Left renal cortex interstitium (tissue), 4 donors: ENCODE results near the gene NFAT5. TPM values are rescaled to one million over a fixed set of nuclear protein-coding genes. Genes with fewer than 3 reads are reported as not detected.
"Not testable (repeated sequence)": the region's sequence is repeated elsewhere in the genome, so short reads cannot be mapped to it uniquely, and the experiment has no call there.

Experiments
- DNase-seq, 4 donors: peaks; one replicate each; pipeline ENCODE4 v3.0.0-alpha.2; 2013; ENCODE audit warnings: low read depth in 4 of 4, low spot score in 2 of 4, missing footprints in 1 of 4
- polyA plus RNA-seq, 4 donors: library from polyadenylated mRNA; unstranded; fragments of 120-200 nt; gene quantifications; one replicate each; pipeline ENCODE4 v1.2.1, GENCODE V29; 2013; ENCODE audit not compliant: insufficient read length in 4 of 4

Gene NFAT5
- polyA plus RNA-seq, 4 donors = 25.3 to 70.2 (median 47.9) TPM

DNA sequence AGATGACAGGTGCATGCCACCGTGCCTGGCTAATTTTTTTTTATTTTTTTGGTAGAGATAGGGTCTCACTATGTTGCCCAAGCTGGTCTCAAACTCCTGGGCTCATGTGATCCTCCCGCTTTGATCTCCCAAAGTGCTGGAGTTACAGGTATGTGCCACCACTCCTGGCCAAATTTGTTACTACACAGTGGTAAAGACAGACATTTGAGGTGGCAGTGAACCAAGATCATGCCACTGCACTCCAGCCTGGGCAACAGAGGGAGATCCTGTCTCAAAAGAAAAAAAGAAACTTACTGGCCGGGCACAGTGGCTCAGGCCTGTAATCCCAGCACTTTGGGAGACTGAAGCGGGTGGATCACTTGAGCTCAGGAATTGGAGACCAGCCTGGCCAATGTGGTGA lies 163.3 kb downstream of the NFAT5 start:
- DNase-seq = not testable (repeated sequence)

DNA sequence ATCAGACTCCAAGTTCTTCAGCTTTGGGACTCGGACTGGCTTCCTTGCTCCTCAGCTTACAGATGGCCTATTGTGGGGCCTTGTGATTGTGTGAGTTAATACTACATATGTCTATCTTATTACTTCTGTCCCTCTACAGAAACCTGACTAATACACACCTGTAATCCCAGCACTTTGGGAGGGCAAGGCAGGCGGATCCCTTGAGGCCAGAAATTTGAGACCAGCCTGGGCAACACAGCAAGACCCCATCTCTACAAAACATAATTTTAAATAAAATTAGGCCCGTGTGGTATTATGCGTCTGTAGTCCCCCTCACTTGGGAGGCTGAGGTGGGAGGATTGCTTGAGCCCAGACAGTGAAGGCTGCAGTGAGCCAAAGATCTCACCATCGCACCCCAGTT lies 165.5 kb downstream of the NFAT5 start:
- DNase-seq = not testable (repeated sequence)

DNA sequence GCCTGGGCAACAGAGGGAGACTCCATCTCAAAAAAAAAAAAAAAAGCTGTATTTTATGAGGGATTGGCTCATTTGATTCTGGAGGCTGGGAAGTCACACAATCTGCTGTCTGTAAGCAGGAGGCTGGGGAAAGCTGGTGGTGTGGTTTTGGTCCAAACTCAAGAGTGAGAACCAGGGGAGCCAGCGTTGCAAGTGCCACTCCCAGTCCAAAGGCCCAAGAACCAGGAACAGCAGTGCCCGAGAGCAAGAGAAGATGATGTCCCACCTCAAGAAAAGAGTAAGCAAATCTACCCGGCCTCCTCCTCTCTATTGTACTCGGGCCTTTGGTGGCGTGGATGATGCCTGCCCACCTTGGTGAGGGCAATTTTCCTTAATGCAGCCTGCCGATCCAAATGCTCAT lies 166.3 kb downstream of the NFAT5 start:
- no peak for DNase-seq

DNA sequence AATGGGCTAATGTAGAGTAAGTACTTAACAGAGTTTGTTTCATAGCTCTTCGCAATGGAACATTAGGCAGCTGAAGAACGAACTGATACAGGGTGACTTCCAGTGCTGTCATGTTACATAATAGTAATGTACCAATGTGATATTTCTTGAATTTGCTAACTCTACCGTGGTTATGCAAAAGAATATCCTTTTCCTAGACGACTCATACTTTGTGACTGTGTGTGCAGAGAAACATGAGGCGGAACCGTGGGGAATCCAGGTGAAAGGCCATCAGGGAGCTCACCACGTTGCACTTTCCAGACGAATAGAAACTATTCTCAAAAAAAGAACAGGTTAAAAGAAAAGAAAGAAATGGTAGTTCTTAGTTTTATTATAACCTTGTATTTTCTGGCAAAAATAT lies 175.8 kb downstream of the NFAT5 start:
- DNase-seq = no peak

DNA sequence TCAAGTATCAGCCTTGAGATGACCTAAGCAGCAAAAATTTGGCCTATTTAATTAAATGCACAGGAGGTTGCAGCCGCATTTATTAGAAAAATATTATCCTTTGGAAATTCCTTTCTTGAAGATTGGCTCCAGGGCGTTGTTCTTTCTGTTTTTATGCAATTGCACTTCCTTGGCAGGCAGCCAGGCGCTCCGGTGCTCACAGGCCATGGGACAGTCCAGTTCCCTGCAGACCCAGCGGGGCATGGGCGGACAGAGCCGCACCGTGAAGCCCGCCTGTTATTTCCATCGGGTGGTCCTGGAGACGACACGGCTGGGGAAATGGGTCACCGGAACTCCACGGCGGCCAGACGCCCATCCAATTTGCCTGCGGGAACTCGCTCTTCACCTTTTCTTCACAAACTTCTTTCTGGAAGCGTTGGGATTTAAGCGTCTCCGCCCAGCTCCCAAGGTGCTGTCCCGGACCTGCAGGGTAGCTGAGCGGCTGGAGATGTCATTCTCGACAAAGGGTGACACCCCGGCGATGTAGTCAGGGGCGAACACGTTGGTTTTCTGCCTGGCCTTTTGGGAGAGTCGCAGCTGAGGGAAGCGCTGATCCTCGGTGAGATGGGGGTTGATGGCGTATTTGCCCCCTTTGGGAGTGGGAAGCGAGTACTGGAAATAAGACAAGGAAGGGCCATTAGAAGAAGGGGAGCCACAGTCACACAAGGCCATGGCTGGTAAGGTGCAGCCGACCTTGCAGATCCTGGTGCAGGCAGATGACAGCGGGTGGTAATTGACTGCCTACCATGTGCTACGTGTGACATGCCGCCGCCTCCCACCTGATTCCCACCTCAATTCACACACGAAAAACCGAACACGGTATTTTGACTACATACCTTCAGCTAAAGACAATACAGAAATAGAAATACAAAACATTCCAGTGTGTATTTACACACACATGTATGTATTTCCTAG lies 176.5 kb downstream of the NFAT5 start:
- DNase-seq = peak in 2 of 4 donors; percentile 23 to 56

DNA sequence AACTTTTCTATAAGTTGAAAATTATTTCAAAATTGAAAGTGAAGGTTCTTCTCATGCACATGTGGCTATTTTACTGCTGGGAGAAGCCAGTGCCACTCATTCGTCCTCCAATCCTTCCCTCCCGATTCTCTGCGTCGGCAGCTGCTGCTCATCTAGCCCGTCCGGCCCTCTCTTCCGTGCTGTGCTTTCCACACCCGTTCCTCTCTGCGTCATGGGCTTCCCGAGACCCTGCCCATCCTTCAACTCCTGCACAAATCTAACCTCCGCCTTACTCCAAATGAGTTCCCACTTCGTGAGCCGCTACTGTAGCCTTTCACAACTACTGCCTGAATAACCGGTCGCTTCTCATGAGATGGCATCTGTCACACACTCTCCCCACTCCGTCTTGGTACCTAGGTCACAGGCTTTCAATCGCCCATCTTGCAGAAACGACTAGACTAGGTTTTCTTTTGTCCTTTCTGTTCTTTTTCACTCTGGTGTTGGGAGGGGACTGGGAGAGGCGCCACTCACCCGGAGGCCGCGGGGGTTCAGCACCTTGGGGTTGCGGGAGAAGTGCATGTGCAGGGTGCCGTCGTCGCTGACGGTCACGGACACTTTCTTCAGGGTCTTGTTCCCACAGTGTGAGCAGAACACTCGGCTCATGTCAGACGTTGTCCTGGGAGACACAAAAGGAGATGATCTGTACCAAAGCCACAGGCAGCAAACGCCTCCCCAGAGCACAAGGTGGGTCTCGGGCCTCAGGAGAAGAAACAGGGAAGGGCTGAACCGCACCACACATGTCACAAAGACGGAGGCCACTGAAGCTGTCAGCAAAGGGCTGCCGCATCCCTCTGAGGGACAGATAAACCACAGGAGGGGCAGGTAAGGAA lies 178.8 kb downstream of the NFAT5 start:
- no peak for DNase-seq

DNA sequence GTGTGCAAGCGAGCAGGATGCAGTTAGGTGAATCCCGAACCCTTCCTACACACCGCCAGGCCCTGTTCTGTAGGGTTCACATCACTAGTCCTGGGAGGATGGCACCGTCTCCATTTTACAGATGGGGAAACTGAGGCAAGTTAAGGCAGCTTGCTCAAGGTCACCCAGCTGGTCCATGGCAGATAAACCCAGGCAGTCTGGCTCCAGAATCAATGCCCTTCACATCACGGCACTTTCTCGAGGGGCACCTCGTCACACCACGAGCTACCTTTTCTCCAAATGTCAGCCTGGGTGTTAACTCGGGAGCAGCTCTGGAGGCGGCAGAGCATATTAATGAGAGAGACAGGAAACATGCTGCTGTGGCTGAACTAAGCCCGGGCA lies 179.5 kb downstream of the NFAT5 start:
- no peak for DNase-seq

DNA sequence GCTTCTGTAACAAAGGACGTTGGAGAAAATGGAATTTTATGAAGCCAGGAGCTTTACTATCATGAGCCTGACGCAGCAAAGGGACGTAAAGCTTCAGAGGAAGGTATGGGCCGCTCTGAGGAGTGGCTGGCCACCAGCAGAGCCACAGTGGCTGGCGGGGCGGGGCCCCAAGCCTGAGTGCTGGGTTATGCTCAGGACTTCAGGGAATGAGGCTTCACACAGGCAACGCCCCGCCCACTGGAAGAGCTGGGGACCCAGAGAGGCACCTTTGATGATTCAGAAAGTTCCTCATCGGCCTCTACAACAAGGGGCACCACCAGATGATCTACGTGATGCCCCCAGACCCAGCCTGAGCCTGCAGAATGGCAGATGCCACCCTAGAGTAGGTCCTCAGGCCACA lies 180.2 kb downstream of the NFAT5 start:
- no peak for DNase-seq

DNA sequence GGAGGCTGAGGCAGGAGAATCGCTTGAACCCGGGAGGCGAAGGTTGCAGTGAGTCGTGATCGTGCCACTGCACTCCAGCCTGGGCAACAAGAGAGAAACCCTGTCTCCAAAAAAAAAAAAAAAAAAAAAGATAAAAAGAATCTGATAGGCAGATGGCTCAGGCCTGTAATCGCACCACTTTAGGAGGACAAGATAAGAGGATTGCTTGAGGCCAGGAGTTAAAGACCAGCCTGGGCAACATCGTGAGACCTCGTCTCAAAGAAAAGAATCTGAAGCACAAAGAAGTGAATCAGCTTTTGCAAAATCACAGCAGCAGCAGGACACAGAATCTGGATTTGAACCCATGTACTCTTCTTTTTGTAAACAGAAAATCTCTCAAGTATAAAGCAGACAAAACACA lies 181.3 kb downstream of the NFAT5 start:
- DNase-seq = no peak

DNA sequence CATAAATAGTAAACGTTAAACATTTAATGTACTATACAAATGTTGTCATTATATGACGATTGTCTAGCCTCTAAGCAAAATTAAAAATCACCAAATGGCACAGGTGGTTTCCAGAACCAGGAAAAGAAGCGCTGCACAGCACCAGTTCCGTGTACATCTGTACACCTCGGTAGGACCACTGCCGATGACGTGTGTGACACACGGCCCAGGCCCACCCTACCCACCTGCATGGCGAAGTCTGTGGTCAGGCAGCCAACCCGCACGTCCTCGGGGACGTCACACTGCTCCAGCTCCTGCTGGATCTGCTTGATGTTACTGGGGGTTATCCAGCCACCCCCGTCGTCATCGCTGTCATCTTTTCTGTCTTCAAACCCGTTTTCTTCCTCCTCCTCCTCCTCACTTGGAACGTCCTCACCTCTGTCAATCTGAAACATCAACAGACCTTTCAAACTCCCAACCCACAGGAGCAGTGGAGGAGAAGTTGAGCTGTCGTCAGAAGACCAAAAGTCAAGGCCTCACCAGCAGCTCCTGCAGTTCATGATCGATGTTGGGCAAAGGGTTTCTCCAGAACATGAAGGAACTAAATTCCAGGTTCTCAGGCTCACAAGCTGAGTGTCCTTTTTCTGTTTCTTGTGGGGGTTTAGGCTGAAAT lies 183.1 kb downstream of the NFAT5 start:
- no peak for DNase-seq

DNA sequence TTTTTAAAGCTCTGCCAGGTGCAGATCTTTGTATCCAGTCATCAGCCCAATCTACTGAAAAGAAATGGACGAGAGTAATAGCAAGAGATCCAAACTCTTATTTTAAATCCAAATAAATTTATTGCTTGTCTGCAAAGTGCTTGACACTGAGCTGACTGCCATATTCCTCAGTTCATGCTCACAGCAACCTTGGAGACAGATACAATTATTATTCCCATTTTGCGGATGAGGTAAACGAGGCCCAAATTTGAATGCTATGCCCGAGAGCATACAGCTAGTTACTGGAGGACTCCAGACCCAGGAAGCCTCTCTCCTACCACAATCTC lies 188.3 kb downstream of the NFAT5 start:
- DNase-seq = no peak

Other genes with a start within 250 kb of the NFAT5 start
- 1 to 10 TPM; 2.1 to 9.3 (median 5.4) TPM for gene PDF, start 235.4 kb upstream of the NFAT5 start, polyA plus RNA-seq
- gene COG8, start 226.4 kb upstream of the NFAT5 start, polyA plus RNA-seq = 10 to 100 TPM; 28.8 to 43.8 (median 32.4) TPM
- gene NIP7, start 226.2 kb upstream of the NFAT5 start, polyA plus RNA-seq = 10 to 100 TPM; 28.6 to 35.2 (median 30.6) TPM
- 1 to 10 TPM; 1.9 to 4.3 (median 2.5) TPM for gene TMED6, start 214.2 kb upstream of the NFAT5 start, polyA plus RNA-seq
- 10 to 100 TPM; 40.7 to 47.0 (median 46.4) TPM for gene TERF2, start 180.0 kb upstream of the NFAT5 start, polyA plus RNA-seq
- gene CYB5B, start 141.3 kb upstream of the NFAT5 start, polyA plus RNA-seq = 100 to 1,000 TPM; 124 to 150 (median 131) TPM
- 10 to 100 TPM; 22.1 to 31.5 (median 27.4) TPM for gene NQO1, start 160.6 kb downstream of the NFAT5 start, polyA plus RNA-seq
- gene NOB1, start 189.0 kb downstream of the NFAT5 start, polyA plus RNA-seq = 10 to 100 TPM; 60.8 to 71.9 (median 65.4) TPM
- 10 to 100 TPM; 38.8 to 54.6 (median 45.8) TPM for gene WWP2, start 196.4 kb downstream of the NFAT5 start, polyA plus RNA-seq